ENCODE measurements around the gene FARS2. TPM values are rescaled to one million over a fixed set of nuclear protein-coding genes. Genes with fewer than 3 reads are reported as not detected.

FARS2 gene
- total RNA-seq, 1 experiment from 2014 or later: 15.0 TPM

GRCh38 chr6:5541751-5542432 lies 280.6 kb downstream of the FARS2 start (continued):
- no peak for TF ChIP-seq ZNF532 (CRISPR knock-in tag; IDR thresholded peaks at IDR 0.05; ENCODE audit: borderline replicate concordance)
- TF ChIP-seq ZBTB21 (CRISPR knock-in tag; IDR thresholded peaks at IDR 0.05; ENCODE audit: borderline replicate concordance): no peak

- H3K27ac Mint-ChIP-seq: no peak overlapping the region
- TF ChIP-seq SP1 (CRISPR knock-in tag; conservative IDR thresholded peaks at IDR 0.05) (no peak), EMX1 (CRISPR knock-in tag; IDR thresholded peaks at IDR 0.05) (no peak), IRF2 (CRISPR knock-in tag; IDR thresholded peaks at IDR 0.05; ENCODE audit: borderline replicate concordance, low read depth) (no peak), ZNF416 (CRISPR knock-in tag; IDR thresholded peaks at IDR 0.05) (no peak), PRDM15 (CRISPR knock-in tag; IDR thresholded peaks at IDR 0.05) (no peak), FOXP1 (CRISPR knock-in tag; IDR thresholded peaks at IDR 0.05; ENCODE audit: borderline replicate concordance) (no peak), OVOL2 (CRISPR knock-in tag; IDR thresholded peaks at IDR 0.05; ENCODE audit: borderline replicate concordance) (no peak), ZBTB43 (CRISPR knock-in tag; IDR thresholded peaks at IDR 0.05) (no peak), ZSCAN18 (CRISPR knock-in tag; IDR thresholded peaks at IDR 0.05) (no peak)
- ATAC-seq (no peak), DNase-seq (ENCODE audit: low spot score) (no peak)
- peaks cover 40% of the 10 kb centered on the region for H3K9me3 Mint-ChIP-seq
- peaks cover 36% of the 10 kb centered on the region for H3K36me3 Mint-ChIP-seq
- ChIA-PET POLR2A (no interaction called here), CTCF (no interaction called here)
- no peaks in the 10 kb centered on the region for H3K4me1 Mint-ChIP-seq
- no peak overlapping the region for H3K4me3 Mint-ChIP-seq
- no peaks in the 10 kb centered on the region for H3K27me3 Mint-ChIP-seq (ENCODE audit: low read depth)
Observed at GRCh38 chr6:5547556-5547955, 286.2 kb downstream of the FARS2 start.

GRCh38 chr6:5550631-5551030 lies 289.3 kb downstream of the FARS2 start:
- ChIA-PET CTCF (no interaction called here), POLR2A (no interaction called here)
- ATAC-seq: no peak
- Mint-ChIP-seq H3K4me1 (peaks cover 8% of the 10 kb centered on the region), H3K27ac (no peak overlapping the region), H3K4me3 (no peak overlapping the region), H3K36me3 (peaks cover 31% of the 10 kb centered on the region), H3K9me3 (peaks cover 30% of the 10 kb centered on the region), H3K27me3 (ENCODE audit: low read depth) (no peaks in the 10 kb centered on the region)
- DNase-seq (ENCODE audit: low spot score): no peak
- TF ChIP-seq RELA (CRISPR knock-in tag; IDR thresholded peaks at IDR 0.05; ENCODE audit: borderline replicate concordance) (no peak), CTCF (IDR thresholded peaks at IDR 0.05) (no peak), ATF6 (CRISPR knock-in tag; IDR thresholded peaks at IDR 0.05) (no peak)
- TF ChIP-seq, protein P1, sequence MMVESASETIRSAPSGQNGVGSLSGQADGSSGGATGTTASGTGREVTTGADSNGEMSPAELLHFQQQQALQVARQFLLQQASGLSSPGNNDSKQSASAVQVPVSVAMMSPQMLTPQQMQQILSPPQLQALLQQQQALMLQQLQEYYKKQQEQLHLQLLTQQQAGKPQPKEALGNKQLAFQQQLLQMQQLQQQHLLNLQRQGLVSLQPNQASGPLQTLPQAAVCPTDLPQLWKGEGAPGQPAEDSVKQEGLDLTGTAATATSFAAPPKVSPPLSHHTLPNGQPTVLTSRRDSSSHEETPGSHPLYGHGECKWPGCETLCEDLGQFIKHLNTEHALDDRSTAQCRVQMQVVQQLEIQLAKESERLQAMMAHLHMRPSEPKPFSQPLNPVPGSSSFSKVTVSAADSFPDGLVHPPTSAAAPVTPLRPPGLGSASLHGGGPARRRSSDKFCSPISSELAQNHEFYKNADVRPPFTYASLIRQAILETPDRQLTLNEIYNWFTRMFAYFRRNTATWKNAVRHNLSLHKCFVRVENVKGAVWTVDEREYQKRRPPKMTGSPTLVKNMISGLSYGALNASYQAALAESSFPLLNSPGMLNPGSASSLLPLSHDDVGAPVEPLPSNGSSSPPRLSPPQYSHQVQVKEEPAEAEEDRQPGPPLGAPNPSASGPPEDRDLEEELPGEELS (CRISPR knock-in tag; IDR thresholded peaks at IDR 0.05): no peak

All from WTC11 (cell line).